NCI-H82 (cell line): ENCODE results near the gene TMEM94.
A peak's percentile ranks its signal among the peaks of the same experiment; 100 is the strongest.

Experiments used
- DNase-seq: peaks from one replicate; lab custom pipeline; 2025; lab: John Stamatoyannopoulos, UW

Gene TMEM94

GRCh38 chr17:75525806-75526554 lies 69.5 kb downstream of the TMEM94 start:
- DNase-seq, result peak; percentile 65

GRCh38 chr17:75526555-75527270 lies 70.3 kb downstream of the TMEM94 start:
- no peak for DNase-seq

- no peak for DNase-seq
Measured at GRCh38 chr17:75530837-75531720, 74.6 kb downstream of the TMEM94 start.

- DNase-seq, result no peak
Measured at GRCh38 chr17:75531721-75532072, 75.3 kb downstream of the TMEM94 start.

- no peak for DNase-seq
Measured at GRCh38 chr17:75535119-75535537, 78.7 kb downstream of the TMEM94 start.

GRCh38 chr17:75535871-75536270 lies 79.4 kb downstream of the TMEM94 start:
- DNase-seq, result no peak

GRCh38 chr17:75536366-75536765 lies 79.9 kb downstream of the TMEM94 start:
- peak; percentile 44 for DNase-seq

GRCh38 chr17:75539967-75540729 lies 83.7 kb downstream of the TMEM94 start:
- DNase-seq, result no peak

GRCh38 chr17:75540923-75541503 lies 84.6 kb downstream of the TMEM94 start:
- DNase-seq, result no peak

- DNase-seq, result no peak
Measured at GRCh38 chr17:75542229-75542628, 85.8 kb downstream of the TMEM94 start.

- no peak for DNase-seq
Measured at GRCh38 chr17:75542728-75543336, 86.4 kb downstream of the TMEM94 start.

GRCh38 chr17:75544250-75544649 lies 87.8 kb downstream of the TMEM94 start:
- no peak for DNase-seq

- no peak for DNase-seq
Measured at GRCh38 chr17:75546181-75546580, 89.7 kb downstream of the TMEM94 start.

- no peak for DNase-seq
Measured at GRCh38 chr17:75547091-75547490, 90.7 kb downstream of the TMEM94 start.

- no peak for DNase-seq
Measured at GRCh38 chr17:75548813-75549212, 92.4 kb downstream of the TMEM94 start.
